HepG2 (cell line): ENCODE results near the gene TPSAB1. TPM values are rescaled to one million over a fixed set of nuclear protein-coding genes. Genes with fewer than 3 reads are reported as not detected.
"Not testable (repeated sequence)": the region's sequence is repeated elsewhere in the genome, so short reads cannot be mapped to it uniquely, and the experiment has no call there.

Source experiments
- ATAC-seq: fragments of 200-7000 bp; cut with Tn5 transposase; 3 replicates; pipeline ENCODE4 v1.9.1; 2020; ENCODE audit warnings: mild to moderate bottlenecking, moderate library complexity
- BruUV-seq: library from RNA; stranded (reverse); fragments of 400-500 nt; replicated peaks from 2 replicates; lab custom pipeline; 2021; lab: Mats Ljungman, UMichigan
- CTCF ChIA-PET: fragments of 300-600 bp; formaldehyde crosslinking; extraction: SDS; loops from one replicate; lab custom pipeline; 2021; ENCODE audit warnings: low total read pairs, inconsistent platforms, low intra/inter-chr PET ratio; lab: Yijun Ruan, JAX
- POLR2A ChIA-PET: fragments of 350-600 bp; sonication (Branson Sonifier 250); formaldehyde crosslinking; loops from one replicate; lab custom pipeline; 2020; ENCODE audit warnings: antibody characterized with exemption, inconsistent platforms; lab: Yijun Ruan, JAX
- DNase-seq: peaks from one replicate; pipeline ENCODE4 v3.0.0-alpha.2; 2015; ENCODE audit warnings: low spot score
- FAIRE-seq: peaks from 3 replicates; lab custom pipeline; 2011; peaks lifted over from hg19 to GRCh38; lab: Jason Lieb, UNC
- H2AFZ ChIP-seq: one replicate; pipeline ENCODE4 v1.6.1; 2011; ENCODE audit warnings: low read length, inconsistent platforms
- H3K27ac ChIP-seq: fragments of 300-600 bp; 3 replicates; pipeline ENCODE4 v1.8.0; 2011; ENCODE audit warnings: mixed run types, mild to moderate bottlenecking, mixed read lengths, low read length, inconsistent platforms; ENCODE audit not compliant: insufficient read depth; ENCODE audit errors: extremely low read length
- H3K27me3 ChIP-seq, 2 experiments: fragments of 200-600 bp in 1 of 2; 2 replicates in 1 of 2; 3 replicates in 1 of 2; pipeline versions ENCODE4 v1.6.0 to v1.8.0; 2011; ENCODE audit warnings: low read length in 2 of 2, mild to moderate bottlenecking in 2 of 2, moderate library complexity in 2 of 2, inconsistent platforms in 1 of 2; ENCODE audit not compliant: insufficient read depth in 2 of 2, control insufficient read depth in 1 of 2
- H3K36me3 ChIP-seq, 2 experiments: fragments of 200-600 bp in 1 of 2; replicated peaks in 1 of 2; 2 replicates in 1 of 2; 3 replicates in 1 of 2; pipeline versions ENCODE4 v1.5.1 to v1.8.0; 2011; ENCODE audit warnings: low read length in 2 of 2, inconsistent platforms in 1 of 2; ENCODE audit not compliant: insufficient read depth in 2 of 2, control insufficient read depth in 1 of 2
- H3K4me1 ChIP-seq: 2 replicates; pipeline ENCODE4 v1.5.1; 2012; ENCODE audit warnings: low read length, inconsistent platforms; ENCODE audit not compliant: insufficient read depth
- H3K4me2 ChIP-seq: 2 replicates; pipeline ENCODE4 v1.6.0; 2011; ENCODE audit warnings: low read depth, low read length, inconsistent platforms
- H3K4me3 ChIP-seq, 3 experiments: fragments of 200-600 bp in 1 of 3; sonication (generic), shearing (Covaris generic) in 1 of 3; replicated peaks in 1 of 3; 2 replicates each; pipeline ENCODE4 v1.5.1; 2011 to 2016; ENCODE audit warnings: low read length in 3 of 3, inconsistent platforms in 2 of 3, low read depth in 2 of 3, mild to moderate bottlenecking in 2 of 3, control low read depth in 1 of 3, mixed read lengths in 1 of 3; ENCODE audit not compliant: insufficient read depth in 1 of 3
- H3K79me2 ChIP-seq: one replicate; pipeline ENCODE4 v1.6.1; 2011; ENCODE audit warnings: low read length, inconsistent platforms; ENCODE audit not compliant: insufficient read depth
- H3K9ac ChIP-seq: 2 replicates; pipeline ENCODE4 v1.6.0; 2011; ENCODE audit warnings: mild to moderate bottlenecking, low read depth, low read length, inconsistent platforms; ENCODE audit not compliant: insufficient read depth
- H3K9me3 ChIP-seq: 2 replicates; pipeline ENCODE4 v1.5.1; 2012; ENCODE audit warnings: mild to moderate bottlenecking, low read length
- H4K20me1 ChIP-seq: 2 replicates; pipeline ENCODE4 v1.6.0; 2011; ENCODE audit warnings: inconsistent platforms, mild to moderate bottlenecking, low read length, moderate library complexity; ENCODE audit not compliant: insufficient read depth
- whole genome bisulfite sequencing: methylation state at CpG from one replicate; pipeline ENCODE4 v1.1.6; 2017; ENCODE audit warnings: low lambda C conversion rate; 5-methylcytosine and 5-hydroxymethylcytosine counted together
- in situ Hi-C: cut with HindIII; loops from 2 replicates; pipeline ENCODE4 v1.10.0; 2017; ENCODE audit warnings: low pct_unique_long_range_greater_than_20kb; ENCODE audit not compliant: extremely low pct_ligation_motif_present
- intact Hi-C: fragments of 100-400 bp; cut with micrococcal nuclease; formaldehyde crosslinking; loops from one replicate; pipeline ENCODE4 v1.10.0; 2022; ENCODE audit not compliant: unreplicated experiment
- polyA plus RNA-seq, 8 experiments: library from polyadenylated mRNA; depleted of rRNA in 3 of 8; stranded (reverse) in 7 of 8; unstranded in 1 of 8; fragments of >200 nt; fragmentation: Illumina TruSeq in 4 of 8; extraction: Trizol in 4 of 8; gene quantifications; 2 replicates each; pipeline versions ENCODE4 v1.2.1 to v1.2.3, GENCODE V29; 2011 to 2016; ENCODE audit warnings: low read depth in 4 of 8, missing spikeins in 1 of 8, mixed read lengths in 1 of 8; ENCODE audit not compliant: insufficient read depth in 1 of 8
- total RNA-seq, 5 experiments: library from RNA; depleted of rRNA; stranded (reverse); fragments of >200 nt; fragmentation: Illumina TruSeq; extraction: Trizol; gene quantifications; 2 replicates each; pipeline ENCODE4 v1.2.3, GENCODE V29; 2016; ENCODE audit warnings: low read depth in 1 of 5

Gene TPSAB1
- total and polyA plus RNA-seq, 2 of the 13 experiments (the other 11 are each of a cell fraction or from before 2014, with no cell fraction given): 0.12 TPM; not detected in 1

DNA sequence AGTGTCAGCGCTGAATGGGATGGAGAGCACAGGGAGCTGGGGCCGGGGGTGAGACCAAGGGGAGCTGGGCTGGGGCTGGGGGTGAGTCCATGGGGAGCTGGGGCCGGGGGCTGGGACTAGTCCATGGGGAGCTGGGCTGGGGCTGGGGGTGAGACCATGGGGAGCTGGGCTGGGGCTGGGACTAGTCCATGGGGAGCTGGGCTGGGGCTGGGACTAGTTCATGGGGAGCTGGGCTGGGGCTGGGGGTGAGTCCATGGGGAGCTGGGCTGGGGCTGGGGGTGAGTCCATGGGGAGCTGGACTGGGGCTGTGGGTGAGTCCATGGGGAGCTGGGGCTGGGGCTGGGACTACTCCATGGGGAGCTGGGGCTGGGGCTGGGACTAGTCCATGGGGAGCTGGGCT lies 14.3 kb downstream of the TPSAB1 start:
- H3K27ac ChIP-seq, H2AFZ ChIP-seq, H3K9me3 ChIP-seq, H3K9ac ChIP-seq, intact Hi-C loops, H3K79me2 ChIP-seq, H3K4me3 ChIP-seq, H3K36me3 ChIP-seq, FAIRE-seq, H3K4me2 ChIP-seq, CTCF ChIA-PET, in situ Hi-C loops, BruUV-seq, H3K4me1 ChIP-seq, POLR2A ChIA-PET, DNase-seq, H4K20me1 ChIP-seq, ATAC-seq: not testable (repeated sequence)
- peaks cover 12 to 29% of the 10 kb centered on the region in 2 experiments; a peak in 4 of 5 replicates for H3K27me3 ChIP-seq
- WGBS: 23% methylated on average over 3 of the region's 3 CpGs

DNA sequence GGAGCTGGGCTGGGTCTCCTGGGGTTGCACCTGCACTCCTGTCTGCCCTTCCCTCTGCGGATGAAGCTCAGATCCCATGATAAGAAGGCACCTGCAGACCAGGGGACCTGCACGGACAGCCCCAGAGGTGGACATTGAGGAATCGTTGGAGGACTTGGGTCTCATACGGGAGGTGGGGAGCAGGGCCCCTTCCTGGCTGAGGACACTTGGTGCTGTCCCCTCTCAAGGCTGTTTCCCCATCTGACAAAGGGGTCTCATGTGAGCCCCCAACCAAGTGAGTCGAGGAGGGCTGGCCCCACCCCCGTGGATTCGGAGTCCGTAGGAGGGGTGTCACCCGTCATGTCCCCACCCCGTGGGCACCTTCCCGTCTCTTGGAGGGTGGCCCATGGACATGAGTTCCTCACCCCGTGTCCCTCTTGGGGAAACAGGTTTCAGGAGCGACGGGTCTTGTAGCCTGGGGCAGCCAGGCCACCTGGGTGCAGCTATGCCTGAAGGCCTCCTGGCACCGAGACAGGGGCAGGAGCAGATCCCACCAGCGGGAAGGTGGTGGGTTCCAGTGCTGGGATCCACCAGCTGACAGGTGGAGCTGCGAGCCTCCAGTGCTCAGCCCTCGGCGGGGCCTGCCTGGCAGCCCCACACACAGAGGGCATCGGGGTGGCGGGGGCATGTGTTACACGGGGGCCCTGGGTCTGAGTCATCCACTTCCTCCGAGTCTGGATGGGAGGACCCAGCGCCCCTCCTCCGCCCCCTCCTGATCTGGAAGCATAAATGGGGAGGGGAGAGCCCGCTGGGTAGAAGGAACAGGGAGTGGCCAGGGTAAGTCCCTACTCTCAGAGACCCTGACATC lies 15.0 kb downstream of the TPSAB1 start, which contains the start of gene TPSD1:
TPSD1 (plus strand) TSS at position 794 of the 847 bp plus-strand sequence. CDS start 212 bp downstream, outside the sequence.
- H4K20me1 ChIP-seq, BruUV-seq, in situ Hi-C loops, DNase-seq, H3K79me2 ChIP-seq, intact Hi-C loops, H3K27ac ChIP-seq, POLR2A ChIA-PET, H2AFZ ChIP-seq, FAIRE-seq, H3K4me2 ChIP-seq, H3K9me3 ChIP-seq, H3K4me1 ChIP-seq, CTCF ChIA-PET, H3K36me3 ChIP-seq, H3K4me3 ChIP-seq, H3K9ac ChIP-seq: not testable (repeated sequence)
- peaks cover 13 to 35% of the 10 kb centered on the region in 2 experiments; a peak in 4 of 5 replicates for H3K27me3 ChIP-seq
- 8% methylated on average over 9 of the region's 26 CpGs for WGBS
- peak; percentile 8; the same call in 2 of the 3 replicates for ATAC-seq

DNA sequence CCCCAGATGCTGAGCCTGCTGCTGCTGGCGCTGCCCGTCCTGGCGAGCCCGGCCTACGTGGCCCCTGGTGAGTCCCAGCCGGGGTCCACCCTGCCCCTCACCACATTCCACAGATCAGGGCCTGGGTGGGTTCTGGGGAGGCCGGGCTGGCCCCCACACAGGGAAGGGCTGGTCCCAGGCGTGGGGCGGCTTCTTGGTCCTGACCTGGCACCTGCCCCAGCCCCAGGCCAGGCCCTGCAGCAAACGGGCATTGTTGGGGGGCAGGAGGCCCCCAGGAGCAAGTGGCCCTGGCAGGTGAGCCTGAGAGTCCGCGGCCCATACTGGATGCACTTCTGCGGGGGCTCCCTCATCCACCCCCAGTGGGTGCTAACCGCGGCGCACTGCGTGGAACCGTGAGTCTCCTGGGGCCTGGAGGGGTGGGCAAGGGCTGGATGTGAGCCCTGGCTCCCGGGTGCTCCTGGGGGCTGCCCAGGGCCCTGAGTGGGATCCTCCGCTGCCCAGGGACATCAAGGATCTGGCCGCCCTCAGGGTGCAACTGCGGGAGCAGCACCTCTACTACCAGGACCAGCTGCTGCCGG lies 15.9 kb downstream of the TPSAB1 start:
- intact Hi-C loops, BruUV-seq, H3K9me3 ChIP-seq, H3K79me2 ChIP-seq, H3K27ac ChIP-seq, in situ Hi-C loops, H3K4me1 ChIP-seq, H3K36me3 ChIP-seq, POLR2A ChIA-PET, ATAC-seq, DNase-seq, H3K4me3 ChIP-seq, CTCF ChIA-PET, H4K20me1 ChIP-seq, H3K9ac ChIP-seq, H3K4me2 ChIP-seq, H2AFZ ChIP-seq, FAIRE-seq: not testable (repeated sequence)
- peaks cover 13 to 44% of the 10 kb centered on the region in 2 experiments; a peak in 4 of 5 replicates for H3K27me3 ChIP-seq
- WGBS: 20% methylated on average over 6 of the region's 23 CpGs
